Dedifferentiated amniotic fluid mesenchymal stem cell (primary cell): Measurements from ENCODE around the gene SURF2.

Experiments used
- DNase-seq: peaks from one replicate; pipeline ENCODE4 v3.0.0-alpha.2; 2016; ENCODE audit errors: extremely low spot score

The SURF2 gene

DNA sequence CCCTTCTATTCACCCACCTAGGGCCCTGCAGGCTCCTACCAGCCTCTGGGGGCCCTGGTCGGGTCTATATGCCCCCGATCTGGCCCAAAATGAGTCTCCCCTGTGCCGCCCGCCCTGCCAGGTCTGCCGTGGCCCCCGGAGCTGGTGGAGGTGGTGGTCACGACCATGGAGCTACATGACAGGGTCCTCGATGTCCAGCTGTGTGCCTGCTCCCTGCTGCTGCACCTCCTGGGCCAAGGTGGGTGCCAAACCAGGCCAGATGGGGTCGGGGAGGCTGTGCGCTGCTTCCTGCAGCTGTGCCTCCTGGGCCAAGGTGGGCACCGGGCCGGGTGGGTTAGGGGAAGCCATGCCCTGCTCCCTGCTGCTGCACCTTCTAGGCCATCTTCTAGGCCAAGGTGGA is 43.9 kb downstream of the SURF2 start:
- DNase-seq, result no peak

DNA sequence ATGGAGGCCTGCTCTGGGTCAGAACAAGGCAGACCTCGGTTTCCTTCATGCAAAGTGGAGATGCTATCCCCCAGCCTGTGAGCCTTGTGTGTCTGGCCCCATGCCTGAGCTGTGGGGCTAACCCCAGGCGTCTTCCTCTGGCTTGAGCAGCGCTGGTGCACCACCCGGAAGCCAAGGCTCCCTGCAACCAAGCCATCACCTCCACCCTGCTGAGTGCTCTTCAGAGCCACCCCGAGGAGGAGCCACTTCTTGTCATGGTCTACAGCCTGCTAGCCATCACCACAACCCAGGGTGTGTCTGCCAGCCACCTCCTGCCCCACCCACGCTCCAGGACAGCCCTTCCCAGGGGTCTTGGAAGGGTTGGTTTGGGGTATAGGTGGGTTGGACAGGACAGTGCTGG is 45.2 kb downstream of the SURF2 start:
- DNase-seq, result no peak

GRCh38 chr9:133402689-133403088 is 46.3 kb downstream of the SURF2 start:
- no peak for DNase-seq

DNA sequence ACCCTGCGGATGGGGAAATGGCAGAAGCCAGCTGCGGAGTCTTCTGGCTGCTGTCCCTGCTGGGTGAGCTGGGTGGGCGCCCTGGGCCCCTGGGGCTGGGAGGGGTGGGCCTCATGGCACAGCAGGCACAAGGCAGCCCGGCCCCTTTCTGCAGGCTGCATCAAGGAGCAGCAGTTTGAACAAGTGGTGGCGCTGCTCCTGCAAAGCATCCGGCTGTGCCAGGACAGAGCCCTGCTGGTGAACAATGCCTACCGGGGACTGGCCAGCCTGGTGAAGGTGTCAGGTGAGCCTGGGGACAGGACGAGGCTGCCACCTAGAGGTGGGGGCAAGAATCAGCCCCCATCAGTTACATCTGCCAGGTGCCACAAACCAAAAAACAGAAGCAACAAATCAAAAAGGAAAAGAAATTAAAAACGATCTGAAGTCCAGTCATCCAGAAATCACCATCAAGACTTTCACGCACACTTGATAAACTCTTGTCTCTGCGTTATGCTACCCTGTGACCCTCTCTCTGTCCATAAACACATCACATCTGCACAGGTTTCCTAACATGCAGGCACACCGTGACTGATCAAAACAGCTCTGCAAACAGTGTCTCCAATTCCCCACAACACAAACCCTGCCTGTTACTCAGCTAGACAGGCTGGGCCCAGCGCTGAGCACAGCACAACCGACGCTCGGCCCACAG is 47.6 kb downstream of the SURF2 start:
- DNase-seq, result no peak

GRCh38 chr9:133404454-133405002 is 48.2 kb downstream of the SURF2 start:
- DNase-seq, result no peak

- DNase-seq, result no peak
Measured at GRCh38 chr9:133405508-133406438, 49.4 kb downstream of the SURF2 start.

DNA sequence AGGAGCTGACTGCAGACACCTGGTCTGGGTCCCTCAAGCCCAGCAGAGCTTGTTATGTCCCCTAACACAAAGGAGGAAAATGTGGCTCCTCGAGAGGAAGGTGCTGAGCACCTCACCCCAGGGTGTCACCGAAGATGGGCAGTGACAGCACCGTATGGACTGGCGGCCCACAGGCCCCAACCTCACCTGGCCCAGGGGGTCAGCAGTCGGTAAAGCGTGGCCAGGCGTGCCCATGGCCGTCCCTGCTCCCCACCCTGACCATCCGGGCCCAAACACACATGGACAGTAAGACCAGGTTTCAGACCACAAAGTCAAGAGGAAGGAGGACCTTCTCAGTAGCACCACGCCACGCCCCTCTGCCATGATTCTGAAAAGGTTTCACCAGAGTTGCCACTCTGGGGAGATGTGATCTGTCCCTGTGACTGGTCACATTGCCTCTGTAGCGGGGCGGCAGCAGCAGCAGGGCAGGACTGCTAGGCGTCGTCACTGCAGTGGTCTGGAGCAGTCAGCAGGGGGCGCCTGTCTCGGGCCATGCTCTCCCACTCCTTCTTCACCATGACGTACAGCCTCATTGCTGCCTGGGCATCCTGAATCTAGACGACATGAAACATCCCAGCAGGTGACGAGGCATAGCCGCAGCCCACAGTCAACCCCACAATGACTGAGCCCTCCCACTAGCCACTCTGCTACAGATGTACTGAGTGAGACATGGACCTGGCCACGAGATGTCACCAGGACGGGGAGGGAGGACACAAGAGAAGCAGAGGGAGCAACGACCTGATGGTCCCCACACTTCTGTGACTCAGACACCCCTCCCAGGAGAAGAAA is 50.3 kb downstream of the SURF2 start:
- peak; percentile 47 for DNase-seq

DNA sequence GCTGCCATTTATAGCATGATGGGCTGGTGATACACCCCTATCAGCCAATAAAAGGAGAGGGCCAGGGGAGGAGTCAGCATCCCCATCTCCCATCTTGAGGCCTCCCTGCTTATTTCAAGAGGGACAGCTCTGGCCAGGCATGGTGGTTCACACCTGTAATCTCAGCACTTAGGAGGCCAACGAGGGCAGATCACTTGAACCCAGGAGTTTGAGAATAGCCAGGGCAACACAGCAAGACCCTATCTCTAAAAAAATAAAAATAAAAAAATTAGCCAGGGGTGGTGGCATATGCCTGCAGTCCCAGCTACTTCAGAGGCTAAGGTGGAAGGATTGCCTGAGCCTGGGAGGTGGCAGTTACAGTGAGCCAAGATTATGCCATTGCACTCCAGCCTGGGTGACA is 51.7 kb downstream of the SURF2 start:
- DNase-seq, result no peak
